ENCODE results near the gene SSR4. TPM values are rescaled to one million over a fixed set of nuclear protein-coding genes. Genes with fewer than 3 reads are reported as not detected.

The SSR4 gene
- total RNA-seq, 1 experiment from 2014 or later, result 182 TPM

GRCh38 chrX:153805436-153805835, 11.0 kb downstream of the SSR4 start (continued):
- no peak for TF ChIP-seq ELF1 (IDR thresholded peaks at IDR 0.05; ENCODE audit: borderline replicate concordance, low read depth)
- TF ChIP-seq YY1 (IDR thresholded peaks at IDR 0.05; ENCODE audit: extremely low read depth, insufficient replicate concordance, low read depth, low read length), result no peak
- TF ChIP-seq ZNF274 (IDR thresholded peaks at IDR 0.05; ENCODE audit: low read depth, low read length), result no peak
- no peak for TF ChIP-seq SIN3A (IDR thresholded peaks at IDR 0.05; ENCODE audit: low read depth)
- TF ChIP-seq EZH2 (IDR thresholded peaks at IDR 0.05), result no peak
- no peak for TF ChIP-seq ZBTB33 (IDR thresholded peaks at IDR 0.05; ENCODE audit: extremely low read depth, insufficient replicate concordance, low read length)
- no peak for TF ChIP-seq EZH2phosphoT487 (IDR thresholded peaks at IDR 0.05; ENCODE audit: borderline replicate concordance)
- TF ChIP-seq FOSL1 (IDR thresholded peaks at IDR 0.05; ENCODE audit: low read depth), result no peak

GRCh38 chrX:153806999-153807575, 12.6 kb downstream of the SSR4 start:
- Histone ChIP-seq H2AFZ (ENCODE audit: low read depth, low read length, poor library complexity, severe bottlenecking) (no peak overlapping the region), H3K27me3 (ENCODE audit: insufficient read depth, low read length) (no peaks in the 10 kb centered on the region), H3K9ac (ENCODE audit: low read length) (no peak overlapping the region), H3K36me3 (ENCODE audit: control insufficient read depth in 1 of 2, insufficient read depth in 2 of 2, low read length in 2 of 2) (no peaks in the 10 kb centered on the region), H3K4me2 (ENCODE audit: low read length) (no peak overlapping the region), H3K79me2 (ENCODE audit: insufficient read depth, low read length) (no peaks in the 10 kb centered on the region), H3K27ac (ENCODE audit: low read depth, low read length) (no peak overlapping the region), H3K9me3 (ENCODE audit: control insufficient read depth in 1 of 2, insufficient read depth in 1 of 2, low read depth in 1 of 2, low read length in 2 of 2) (no peaks in the 10 kb centered on the region), H3K9me2 (ENCODE audit: insufficient read depth) (no peaks in the 10 kb centered on the region), H3K4me3 (replicated peaks in 1 of 2; ENCODE audit: low read depth in 1 of 2, low read length in 2 of 2) (no peak overlapping the region), H4K20me1 (ENCODE audit: insufficient read depth) (no peaks in the 10 kb centered on the region), H3K4me1 (ENCODE audit: control insufficient read depth in 1 of 2, insufficient read depth in 2 of 2, low read length in 2 of 2) (no peaks in the 10 kb centered on the region)
- BruUV-seq (replicated peaks), result no TSS peak
- DNase-seq (ENCODE audit: low read depth, low spot score) (no peak), ATAC-seq (no peak)
- ChIA-PET CTCF (no interaction called here), RAD21 (ENCODE audit: low non-redundant PET in 1 of 2, low total read pairs in 2 of 2, uncharacterized antibody in 2 of 2, unreplicated experiment in 2 of 2) (no interaction called here), POLR2A (no interaction called here)
- intact Hi-C loops (cut with micrococcal nuclease), result no loop called here
- TF ChIP-seq RAD21 (IDR thresholded peaks at IDR 0.05; ENCODE audit: low read depth) (no peak), ZFX (IDR thresholded peaks at IDR 0.05) (no peak), CTCF (IDR thresholded peaks at IDR 0.05 in 2 of 3, conservative IDR thresholded peaks at IDR 0.05 in 1 of 3; ENCODE audit: borderline replicate concordance in 1 of 3, insufficient read depth in 1 of 3, low read depth in 2 of 3, low read length in 2 of 3) (no peak), MAX (IDR thresholded peaks at IDR 0.05) (no peak), ZNF274 (IDR thresholded peaks at IDR 0.05; ENCODE audit: low read depth, low read length) (no peak), EZH2 (IDR thresholded peaks at IDR 0.05) (no peak), CBX3 (IDR thresholded peaks at IDR 0.05; ENCODE audit: low read depth) (no peak), ATF3 (IDR thresholded peaks at IDR 0.05) (no peak), SIN3A (IDR thresholded peaks at IDR 0.05; ENCODE audit: low read depth) (no peak), POLR2AphosphoS5 (IDR thresholded peaks at IDR 0.05; ENCODE audit: low read depth, low read length) (no peak), YY1 (IDR thresholded peaks at IDR 0.05; ENCODE audit: extremely low read depth, insufficient replicate concordance, low read depth, low read length) (no peak), FOSL1 (IDR thresholded peaks at IDR 0.05; ENCODE audit: low read depth) (no peak), TCF7L2 (IDR thresholded peaks at IDR 0.05; ENCODE audit: borderline replicate concordance, extremely low read depth, insufficient read depth, insufficient read length) (no peak), EGR1 (IDR thresholded peaks at IDR 0.05; ENCODE audit: low read depth) (no peak), SP1 (IDR thresholded peaks at IDR 0.05; ENCODE audit: low read depth) (no peak), ZBTB33 (IDR thresholded peaks at IDR 0.05; ENCODE audit: extremely low read depth, insufficient replicate concordance, low read length) (no peak), CEBPB (IDR thresholded peaks at IDR 0.05; ENCODE audit: low read depth) (no peak)

Measured in HCT116 (cell line).